Panc1 (cell line): ENCODE data around the gene LRRFIP2. TPM values are rescaled to one million over a fixed set of nuclear protein-coding genes. Genes with fewer than 3 reads are reported as not detected.

Source experiments
- ATAC-seq: fragments of 200-7000 bp; cut with Tn5 transposase; 2 replicates; pipeline ENCODE4 v1.9.1; 2020; ENCODE audit warnings: mild to moderate bottlenecking, moderate library complexity
- BruUV-seq: library from RNA; stranded (reverse); fragments of 400-500 nt; replicated peaks from 2 replicates; lab custom pipeline; 2021; lab: Mats Ljungman, UMichigan
- CTCF ChIA-PET: fragments of 300-600 bp; sonication (Branson Sonifier 250); formaldehyde crosslinking; loops from one replicate; lab custom pipeline; 2022; ENCODE audit warnings: antibody characterized with exemption; lab: Charles Lee
- POLR2A ChIA-PET: fragments of 300-600 bp; sonication (Branson Sonifier 250); formaldehyde crosslinking; loops from one replicate; lab custom pipeline; 2022; ENCODE audit warnings: antibody characterized with exemption; lab: Charles Lee
- DNase-seq: peaks from one replicate; pipeline ENCODE4 v3.0.0-alpha.2; 2010; ENCODE audit warnings: low read depth, low spot score
- H3K27ac ChIP-seq: 2 replicates; pipeline ENCODE4 v1.5.1; 2011; ENCODE audit warnings: mild to moderate bottlenecking, low read length, inconsistent platforms
- H3K27me3 ChIP-seq: fragments of 200-500 bp; sonication (Bioruptor generic); 2 replicates; pipeline ENCODE4 v1.6.0; 2014; ENCODE audit warnings: low read length, inconsistent platforms; ENCODE audit not compliant: control insufficient read depth, insufficient read depth
- H3K36me3 ChIP-seq: fragments of 200-500 bp; sonication (Bioruptor generic); 2 replicates; pipeline ENCODE4 v1.5.1; 2014; ENCODE audit warnings: inconsistent platforms, mild to moderate bottlenecking, low read length, moderate library complexity; ENCODE audit not compliant: control insufficient read depth, insufficient read depth
- H3K4me1 ChIP-seq: 2 replicates; pipeline ENCODE4 v1.5.1; 2011; ENCODE audit warnings: inconsistent platforms, mild to moderate bottlenecking, low read length, moderate library complexity; ENCODE audit not compliant: control insufficient read depth, insufficient read depth
- H3K4me3 ChIP-seq, 2 experiments: 2 replicates each; pipeline ENCODE4 v1.5.1; 2011 to 2012; ENCODE audit warnings: low read depth in 2 of 2, low read length in 2 of 2, mild to moderate bottlenecking in 2 of 2, inconsistent platforms in 1 of 2, moderate library complexity in 1 of 2
- H3K9me3 ChIP-seq: fragments of 200-500 bp; sonication (Bioruptor generic); 2 replicates; pipeline ENCODE4 v1.5.1; 2014; ENCODE audit warnings: low read depth, mild to moderate bottlenecking, inconsistent platforms, low read length, moderate library complexity; ENCODE audit not compliant: control insufficient read depth, insufficient read depth
- CTCF ChIP-seq: fragments of 450-650 bp; IDR thresholded peaks from 2 replicates; pipeline ENCODE4 v1.5.1; 2017; ENCODE audit warnings: mild to moderate bottlenecking
- POLR2AphosphoS5 ChIP-seq: IDR thresholded peaks from 2 replicates; pipeline ENCODE4 v1.6.1; 2012; ENCODE audit warnings: mild to moderate bottlenecking, low read depth, low read length, moderate library complexity
- REST ChIP-seq, 2 experiments: IDR thresholded peaks; 2 replicates each; pipeline ENCODE4 v1.6.1; 2011 to 2012; ENCODE audit warnings: low read depth in 2 of 2, control low read depth in 1 of 2, low read length in 1 of 2, mild to moderate bottlenecking in 1 of 2, moderate library complexity in 1 of 2; ENCODE audit not compliant: insufficient read depth in 1 of 2
- SIN3A ChIP-seq: IDR thresholded peaks from 2 replicates; pipeline ENCODE4 v1.6.1; 2012; ENCODE audit warnings: low read depth, mild to moderate bottlenecking, low read length, moderate library complexity, borderline replicate concordance; ENCODE audit not compliant: insufficient read depth
- TCF7L2 ChIP-seq: IDR thresholded peaks from 2 replicates; pipeline ENCODE4 v1.6.1; 2011; ENCODE audit warnings: mild to moderate bottlenecking, low read depth, low read length, inconsistent platforms
- in situ Hi-C: cut with HindIII; loops from 2 replicates; pipeline ENCODE4 v1.10.0; 2016; ENCODE audit warnings: low sequenced_read_pairs, low pct_unique_long_range_greater_than_20kb
- intact Hi-C: fragments of 100-400 bp; cut with micrococcal nuclease; formaldehyde crosslinking; loops from one replicate; pipeline ENCODE4 v1.10.0; 2022; ENCODE audit not compliant: unreplicated experiment
- total RNA-seq: library from RNA; stranded (reverse); gene quantifications from one replicate; pipeline ENCODE4 v1.2.1, GENCODE V29; 2021; ENCODE audit not compliant: unreplicated experiment

LRRFIP2 gene
- total RNA-seq, 1 experiment from 2014 or later: 32.3 TPM

- Histone ChIP-seq H3K27me3 (no peaks in the 10 kb centered on the region), H3K36me3 (no peaks in the 10 kb centered on the region), H3K4me3 (no peak overlapping the region), H3K9me3 (no peaks in the 10 kb centered on the region), H3K4me1 (no peaks in the 10 kb centered on the region), H3K27ac (no peak overlapping the region)
- DNase-seq: no peak
- in situ Hi-C loops (no loop called here), intact Hi-C loops (no loop called here)
- ChIA-PET POLR2A (no interaction called here), CTCF (no interaction called here)
- no peak for TF ChIP-seq POLR2AphosphoS5
- TF ChIP-seq CTCF: no peak
- TF ChIP-seq REST (IDR thresholded peaks at IDR 0.05; ENCODE audit: insufficient read depth in 1 of 2, low read depth in 2 of 2, low read length in 1 of 2): no peak
- TF ChIP-seq SIN3A: no peak
- TF ChIP-seq TCF7L2: no peak
- no TSS peak for BruUV-seq
- no peak for ATAC-seq
Measured at GRCh38 chr3:37111199-37111598, 63.2 kb downstream of the LRRFIP2 start.

GRCh38 chr3:37107846-37108245 is 66.5 kb downstream of the LRRFIP2 start:
- no peaks in the 10 kb centered on the region for H3K27me3 ChIP-seq
- H3K9me3 ChIP-seq: no peaks in the 10 kb centered on the region
- H3K4me3 ChIP-seq: no peak overlapping the region
- no peak for TF ChIP-seq POLR2AphosphoS5
- BruUV-seq: no TSS peak
- H3K4me1 ChIP-seq: no peaks in the 10 kb centered on the region
- ChIA-PET CTCF (no interaction called here), POLR2A (no interaction called here)
- in situ Hi-C loops: no loop called here
- intact Hi-C loops: no loop called here
- DNase-seq: no peak
- H3K36me3 ChIP-seq: no peaks in the 10 kb centered on the region
- H3K27ac ChIP-seq: no peak overlapping the region
- ATAC-seq: no peak

- H3K4me3 ChIP-seq: no peak overlapping the region
- H3K4me1 ChIP-seq: no peaks in the 10 kb centered on the region
- TF ChIP-seq SIN3A (no peak), CTCF (no peak), TCF7L2 (no peak), POLR2AphosphoS5 (no peak), REST (IDR thresholded peaks at IDR 0.05; ENCODE audit: insufficient read depth in 1 of 2, low read depth in 2 of 2, low read length in 1 of 2) (no peak)
- ATAC-seq: no peak
- BruUV-seq: no TSS peak
- no peak overlapping the region for H3K27ac ChIP-seq
- in situ Hi-C loops (no loop called here), intact Hi-C loops (no loop called here)
- H3K36me3 ChIP-seq: no peaks in the 10 kb centered on the region
- H3K9me3 ChIP-seq: no peaks in the 10 kb centered on the region
- ChIA-PET POLR2A (no interaction called here), CTCF (no interaction called here)
- DNase-seq: no peak
- H3K27me3 ChIP-seq: no peaks in the 10 kb centered on the region
Measured at GRCh38 chr3:37103103-37103808, 71.1 kb downstream of the LRRFIP2 start.
